Osteocyte (in vitro differentiated cells): ENCODE results near the gene KPTN. TPM values are rescaled to one million over a fixed set of nuclear protein-coding genes. Genes with fewer than 3 reads are reported as not detected.

Source experiments
- DNase-seq: peaks from one replicate; pipeline ENCODE4 v3.0.0; 2021; ENCODE audit warnings: mixed read lengths; ENCODE audit not compliant: unreplicated experiment; ENCODE audit errors: extremely low spot score
- H3K27ac Mint-ChIP-seq: one replicate; pipeline ENCODE4 v1.8.0; 2021; ENCODE audit warnings: mild to moderate bottlenecking, mixed read lengths; ENCODE audit not compliant: unreplicated experiment
- H3K27me3 Mint-ChIP-seq: one replicate; pipeline ENCODE4 v1.8.0; 2021; ENCODE audit warnings: mixed read lengths; ENCODE audit not compliant: unreplicated experiment
- H3K36me3 Mint-ChIP-seq: one replicate; pipeline ENCODE4 v1.8.0; 2021; ENCODE audit warnings: mixed read lengths; ENCODE audit not compliant: unreplicated experiment
- H3K4me1 Mint-ChIP-seq: one replicate; pipeline ENCODE4 v1.8.0; 2021; ENCODE audit warnings: mixed read lengths; ENCODE audit not compliant: unreplicated experiment
- H3K4me3 Mint-ChIP-seq: one replicate; pipeline ENCODE4 v1.8.0; 2021; ENCODE audit warnings: mild to moderate bottlenecking, moderate library complexity, mixed read lengths; ENCODE audit not compliant: unreplicated experiment
- H3K9me3 Mint-ChIP-seq: one replicate; pipeline ENCODE4 v1.8.0; 2021; ENCODE audit warnings: mixed read lengths; ENCODE audit not compliant: unreplicated experiment
- total RNA-seq: library from RNA; stranded (reverse); gene quantifications from 2 replicates; pipeline ENCODE4 v1.2.1, GENCODE V29; 2021
- TF ChIP-seq, protein P1 (sequence below): fragments of 200-600 bp; sonication (generic); IDR thresholded peaks from 2 replicates; pipeline ENCODE4 v1.5.0; 2021; ENCODE audit warnings: antibody characterized with exemption, mild to moderate bottlenecking, moderate library complexity

KPTN gene
- total RNA-seq, 1 donor from 2014 or later: 14.5 TPM

GRCh38 chr19:47428177-47428894 is 55.7 kb downstream of the KPTN start:
- DNase-seq: peak; percentile 97
- Mint-ChIP-seq H3K4me3 (no peak overlapping the region), H3K27me3 (peaks cover 4% of the 10 kb centered on the region), H3K36me3 (no peaks in the 10 kb centered on the region), H3K4me1 (peaks cover 8% of the 10 kb centered on the region), H3K9me3 (no peaks in the 10 kb centered on the region), H3K27ac (no peak overlapping the region)
- TF ChIP-seq, protein P1, sequence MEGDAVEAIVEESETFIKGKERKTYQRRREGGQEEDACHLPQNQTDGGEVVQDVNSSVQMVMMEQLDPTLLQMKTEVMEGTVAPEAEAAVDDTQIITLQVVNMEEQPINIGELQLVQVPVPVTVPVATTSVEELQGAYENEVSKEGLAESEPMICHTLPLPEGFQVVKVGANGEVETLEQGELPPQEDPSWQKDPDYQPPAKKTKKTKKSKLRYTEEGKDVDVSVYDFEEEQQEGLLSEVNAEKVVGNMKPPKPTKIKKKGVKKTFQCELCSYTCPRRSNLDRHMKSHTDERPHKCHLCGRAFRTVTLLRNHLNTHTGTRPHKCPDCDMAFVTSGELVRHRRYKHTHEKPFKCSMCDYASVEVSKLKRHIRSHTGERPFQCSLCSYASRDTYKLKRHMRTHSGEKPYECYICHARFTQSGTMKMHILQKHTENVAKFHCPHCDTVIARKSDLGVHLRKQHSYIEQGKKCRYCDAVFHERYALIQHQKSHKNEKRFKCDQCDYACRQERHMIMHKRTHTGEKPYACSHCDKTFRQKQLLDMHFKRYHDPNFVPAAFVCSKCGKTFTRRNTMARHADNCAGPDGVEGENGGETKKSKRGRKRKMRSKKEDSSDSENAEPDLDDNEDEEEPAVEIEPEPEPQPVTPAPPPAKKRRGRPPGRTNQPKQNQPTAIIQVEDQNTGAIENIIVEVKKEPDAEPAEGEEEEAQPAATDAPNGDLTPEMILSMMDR: no peak

GRCh38 chr19:47427241-47428176 is 56.5 kb downstream of the KPTN start:
- H3K27me3 Mint-ChIP-seq: peaks cover 13% of the 10 kb centered on the region
- H3K27ac Mint-ChIP-seq: no peak overlapping the region
- DNase-seq: peak; percentile 90

More at GRCh38 chr19:47427241-47428176, 56.5 kb downstream of the KPTN start:
- no peaks in the 10 kb centered on the region for H3K36me3 Mint-ChIP-seq
- H3K9me3 Mint-ChIP-seq: no peaks in the 10 kb centered on the region
- peak overlapping the region; percentile 24 for H3K4me3 Mint-ChIP-seq
- TF ChIP-seq, protein P1: peak; percentile 88
- H3K4me1 Mint-ChIP-seq: peaks cover 12% of the 10 kb centered on the region

Other genes with a start within 250 kb of the KPTN start
- gene CCDC9, start 227.7 kb downstream of the KPTN start, total RNA-seq: 34.6 and 35.1 TPM in 2 replicates
- 16.7 and 17.4 TPM in 2 replicates for gene INAFM1, start 209.3 kb downstream of the KPTN start, total RNA-seq
- gene C5AR1, start 174.4 kb downstream of the KPTN start, total RNA-seq: 0.48 and 0.65 TPM in 2 replicates
- 0.08 TPM in 1 of 2 replicates, not detected in the other for gene C5AR2, start 152.0 kb downstream of the KPTN start, total RNA-seq
- gene DHX34, start 134.9 kb downstream of the KPTN start, total RNA-seq: 17.5 and 19.2 TPM in 2 replicates
- 93.8 and 99.0 TPM in 2 replicates for gene MEIS3, start 64.7 kb downstream of the KPTN start, total RNA-seq
- 0.05 TPM in 1 of 2 replicates, not detected in the other for gene SLC8A2, start 12.3 kb downstream of the KPTN start, total RNA-seq
- gene NAPA, start 30.8 kb upstream of the KPTN start, total RNA-seq: 104 TPM in 2 replicates
- not detected in 2 replicates for gene ZNF541, start 88.9 kb upstream of the KPTN start, total RNA-seq
- gene BICRA, start 124.9 kb upstream of the KPTN start, total RNA-seq: 17.1 and 20.4 TPM in 2 replicates
- gene EHD2, start 229.2 kb upstream of the KPTN start, total RNA-seq: 440 and 443 TPM in 2 replicates